Caco-2 (cell line): Measurements from ENCODE around the gene CTSH. TPM values are rescaled to one million over a fixed set of nuclear protein-coding genes. Genes with fewer than 3 reads are reported as not detected.
"Not testable (repeated sequence)": the region's sequence is repeated elsewhere in the genome, so short reads cannot be mapped to it uniquely, and the experiment has no call there.

Source experiments
- BruUV-seq: library from RNA; stranded (reverse); fragments of 400-500 nt; replicated peaks from 2 replicates; lab custom pipeline; 2021; lab: Mats Ljungman, UMichigan
- CTCF ChIA-PET: fragments of 300-600 bp; sonication (Branson Sonifier 250); formaldehyde crosslinking; loops from one replicate; lab custom pipeline; 2022; ENCODE audit warnings: antibody characterized with exemption; lab: Charles Lee
- POLR2A ChIA-PET: fragments of 300-600 bp; sonication (Branson Sonifier 250); formaldehyde crosslinking; loops from one replicate; lab custom pipeline; 2022; ENCODE audit warnings: antibody characterized with exemption; lab: Charles Lee
- DNase-seq, 2 experiments: peaks; one replicate each; pipeline versions ENCODE4 v3.0.0 to v3.0.0-alpha.2; 2020 to 2022
- H3K27me3 ChIP-seq: replicated peaks from 2 replicates; pipeline ENCODE4 v1.6.0; 2011; ENCODE audit warnings: low read length; ENCODE audit not compliant: control insufficient read depth, insufficient read depth
- H3K36me3 ChIP-seq: 2 replicates; pipeline ENCODE4 v1.5.1; 2011; ENCODE audit warnings: low read length; ENCODE audit not compliant: control insufficient read depth, insufficient read depth
- H3K4me1 ChIP-seq: fragments of 250-450 bp; sonication (Bioruptor Pico); 2 replicates; pipeline ENCODE4 v1.5.1; 2020; ENCODE audit warnings: mild to moderate bottlenecking
- H3K4me3 ChIP-seq: 2 replicates; pipeline ENCODE4 v1.5.1; 2011; ENCODE audit warnings: low read depth, mild to moderate bottlenecking, control low read depth, low read length
- H3K9me3 ChIP-seq: fragments of 250-450 bp; sonication (Bioruptor Pico); 2 replicates; pipeline ENCODE4 v1.5.1; 2020; ENCODE audit warnings: mild to moderate bottlenecking, moderate library complexity
- H3K27ac Mint-ChIP-seq: one replicate; pipeline ENCODE4 v1.8.0; 2022; ENCODE audit warnings: mixed read lengths; ENCODE audit not compliant: unreplicated experiment
- H3K27me3 Mint-ChIP-seq: one replicate; pipeline ENCODE4 v1.8.0; 2022; ENCODE audit warnings: mixed read lengths; ENCODE audit not compliant: insufficient read depth, unreplicated experiment
- H3K36me3 Mint-ChIP-seq: one replicate; pipeline ENCODE4 v1.8.0; 2022; ENCODE audit warnings: mild to moderate bottlenecking, mixed read lengths; ENCODE audit not compliant: insufficient read depth, unreplicated experiment
- H3K4me1 Mint-ChIP-seq: one replicate; pipeline ENCODE4 v1.8.0; 2022; ENCODE audit warnings: low read depth, mixed read lengths; ENCODE audit not compliant: unreplicated experiment
- H3K4me3 Mint-ChIP-seq: one replicate; pipeline ENCODE4 v1.8.0; 2022; ENCODE audit warnings: mild to moderate bottlenecking, moderate library complexity, mixed read lengths; ENCODE audit not compliant: unreplicated experiment
- H3K9me3 Mint-ChIP-seq: one replicate; pipeline ENCODE4 v1.8.0; 2022; ENCODE audit warnings: mixed read lengths; ENCODE audit not compliant: unreplicated experiment
- CTCF ChIP-seq, 2 experiments: fragments of 200-600 bp in 1 of 2; IDR thresholded peaks; 1 replicate in 1 of 2; 2 replicates in 1 of 2; pipeline versions ENCODE4 v1.5.1 to v1.8.0; 2011 to 2022; ENCODE audit warnings: antibody characterized with exemption in 1 of 2, control low read depth in 1 of 2, inconsistent platforms in 1 of 2, low read depth in 1 of 2, low read length in 1 of 2, mild to moderate bottlenecking in 1 of 2, moderate library complexity in 1 of 2; ENCODE audit not compliant: insufficient read depth in 1 of 2, severe bottlenecking in 1 of 2, unreplicated experiment in 1 of 2
- intact Hi-C: fragments of 100-400 bp; cut with micrococcal nuclease; formaldehyde crosslinking; loops from one replicate; pipeline ENCODE4 v1.10.0; 2022; ENCODE audit not compliant: unreplicated experiment
- total RNA-seq: library from RNA; stranded (reverse); gene quantifications from 2 replicates; pipeline ENCODE4 v1.2.3, GENCODE V29; 2022

The CTSH gene
- total RNA-seq, 1 experiment from 2014 or later = 183 TPM

- Histone ChIP-seq H3K36me3 (peaks cover 2% of the 10 kb centered on the region; the same call in 1 of the 2 replicates), H3K9me3 (no peaks in the 10 kb centered on the region), H3K4me1 (no peaks in the 10 kb centered on the region), H3K27me3 (no peaks in the 10 kb centered on the region), H3K4me3 (no peak overlapping the region)
- no peak overlapping the region for H3K27ac Mint-ChIP-seq
- H3K4me3 Mint-ChIP-seq = no peak overlapping the region
- TF ChIP-seq CTCF (IDR thresholded peaks at IDR 0.05; ENCODE audit: insufficient read depth in 1 of 2, low read depth in 1 of 2, low read length in 1 of 2, severe bottlenecking in 1 of 2, unreplicated experiment in 1 of 2) = no peak
- H3K36me3 Mint-ChIP-seq = peaks cover 54% of the 10 kb centered on the region
- DNase-seq = no peak
- ChIA-PET CTCF (no interaction called here), POLR2A (no interaction called here)
- BruUV-seq = no TSS peak
- no peaks in the 10 kb centered on the region for H3K27me3 Mint-ChIP-seq
- H3K4me1 Mint-ChIP-seq = no peaks in the 10 kb centered on the region
- no peaks in the 10 kb centered on the region for H3K9me3 Mint-ChIP-seq
- intact Hi-C loops = no loop called here
Measured at GRCh38 chr15:78929536-78930264, 15.1 kb downstream of the CTSH start.

- Mint-ChIP-seq H3K27me3 (no peaks in the 10 kb centered on the region), H3K4me1 (no peaks in the 10 kb centered on the region), H3K27ac (peak overlapping the region; percentile 46), H3K36me3 (peaks cover 64% of the 10 kb centered on the region), H3K9me3 (no peaks in the 10 kb centered on the region), H3K4me3 (no peak overlapping the region)
- Histone ChIP-seq H3K27me3 (no peaks in the 10 kb centered on the region), H3K4me1 (no peaks in the 10 kb centered on the region), H3K36me3 (peaks cover 2% of the 10 kb centered on the region; the same call in 1 of the 2 replicates), H3K9me3 (no peaks in the 10 kb centered on the region), H3K4me3 (no peak overlapping the region)
- BruUV-seq = no TSS peak
- ChIA-PET CTCF (interaction anchor here (0.7 kb wide), 1 partner anchor 103 kb away, joined by 3 read pairs; no protein-coding TSS in a partner anchor), POLR2A (interaction anchor here (0.7 kb wide), 1 partner anchor 20 kb away, joined by 4 read pairs; no protein-coding TSS in a partner anchor)
- intact Hi-C loops = no loop called here
- no peak for DNase-seq
- no peak for TF ChIP-seq CTCF (IDR thresholded peaks at IDR 0.05; ENCODE audit: insufficient read depth in 1 of 2, low read depth in 1 of 2, low read length in 1 of 2, severe bottlenecking in 1 of 2, unreplicated experiment in 1 of 2)
Measured at GRCh38 chr15:78928616-78929093, 16.2 kb downstream of the CTSH start.

- DNase-seq, H3K4me3 Mint-ChIP-seq, H3K9me3 ChIP-seq, H3K4me1 Mint-ChIP-seq, BruUV-seq, H3K27me3 ChIP-seq, H3K4me3 ChIP-seq, H3K4me1 ChIP-seq, H3K9me3 Mint-ChIP-seq, H3K27me3 Mint-ChIP-seq, H3K36me3 ChIP-seq, intact Hi-C loops: not testable (repeated sequence)
- H3K36me3 Mint-ChIP-seq = peaks cover 60% of the 10 kb centered on the region
- peak overlapping the region; percentile 46 for H3K27ac Mint-ChIP-seq
- ChIA-PET CTCF (interaction anchor here (0.7 kb wide), 1 partner anchor 103 kb away, joined by 3 read pairs; no protein-coding TSS in a partner anchor), POLR2A (interaction anchor here (0.7 kb wide), 1 partner anchor 19 kb away, joined by 4 read pairs; no protein-coding TSS in a partner anchor)
Measured at GRCh38 chr15:78928176-78928575, 16.7 kb downstream of the CTSH start.
